ENCODE results near the gene CFAP300. TPM values are rescaled to one million over a fixed set of nuclear protein-coding genes. Genes with fewer than 3 reads are reported as not detected.
A peak's percentile ranks its signal among the peaks of the same experiment; 100 is the strongest.

Gene CFAP300
- total RNA-seq, 1 donor from 2014 or later: not detected

DNA sequence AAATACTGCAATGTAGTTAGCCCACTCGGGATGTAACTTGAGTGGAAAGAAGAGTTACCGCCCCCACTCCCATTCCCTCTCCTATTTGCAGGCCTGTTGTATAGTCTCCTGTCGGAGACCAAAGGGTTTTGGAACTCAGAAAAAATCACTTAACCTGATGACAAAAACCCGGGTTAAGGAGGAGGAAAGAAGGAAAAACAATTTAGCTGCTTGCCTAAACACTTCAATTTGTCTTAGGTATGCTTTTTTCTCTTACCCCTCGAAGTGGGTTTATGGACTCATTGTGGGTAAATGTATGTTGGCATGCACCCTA lies 65.2 kb downstream of the CFAP300 start:
- peaks cover 25% of the 10 kb centered on the region for H3K36me3 Mint-ChIP-seq (ENCODE audit: low read depth, unreplicated experiment)
- H3K4me3 Mint-ChIP-seq (ENCODE audit: unreplicated experiment): peak overlapping the region; percentile 97
- no peaks in the 10 kb centered on the region for H3K9me3 Mint-ChIP-seq (ENCODE audit: unreplicated experiment)
- peaks cover 26% of the 10 kb centered on the region for H3K4me1 Mint-ChIP-seq (ENCODE audit: unreplicated experiment)
- peak overlapping the region; percentile 93 for H3K27ac Mint-ChIP-seq (ENCODE audit: unreplicated experiment)
- TF ChIP-seq, protein P1, sequence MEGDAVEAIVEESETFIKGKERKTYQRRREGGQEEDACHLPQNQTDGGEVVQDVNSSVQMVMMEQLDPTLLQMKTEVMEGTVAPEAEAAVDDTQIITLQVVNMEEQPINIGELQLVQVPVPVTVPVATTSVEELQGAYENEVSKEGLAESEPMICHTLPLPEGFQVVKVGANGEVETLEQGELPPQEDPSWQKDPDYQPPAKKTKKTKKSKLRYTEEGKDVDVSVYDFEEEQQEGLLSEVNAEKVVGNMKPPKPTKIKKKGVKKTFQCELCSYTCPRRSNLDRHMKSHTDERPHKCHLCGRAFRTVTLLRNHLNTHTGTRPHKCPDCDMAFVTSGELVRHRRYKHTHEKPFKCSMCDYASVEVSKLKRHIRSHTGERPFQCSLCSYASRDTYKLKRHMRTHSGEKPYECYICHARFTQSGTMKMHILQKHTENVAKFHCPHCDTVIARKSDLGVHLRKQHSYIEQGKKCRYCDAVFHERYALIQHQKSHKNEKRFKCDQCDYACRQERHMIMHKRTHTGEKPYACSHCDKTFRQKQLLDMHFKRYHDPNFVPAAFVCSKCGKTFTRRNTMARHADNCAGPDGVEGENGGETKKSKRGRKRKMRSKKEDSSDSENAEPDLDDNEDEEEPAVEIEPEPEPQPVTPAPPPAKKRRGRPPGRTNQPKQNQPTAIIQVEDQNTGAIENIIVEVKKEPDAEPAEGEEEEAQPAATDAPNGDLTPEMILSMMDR (IDR thresholded peaks at IDR 0.05; ENCODE audit: unreplicated experiment): no peak
- peaks cover 9% of the 10 kb centered on the region for H3K27me3 Mint-ChIP-seq (ENCODE audit: unreplicated experiment)
- DNase-seq (ENCODE audit: low spot score): no peak

DNA sequence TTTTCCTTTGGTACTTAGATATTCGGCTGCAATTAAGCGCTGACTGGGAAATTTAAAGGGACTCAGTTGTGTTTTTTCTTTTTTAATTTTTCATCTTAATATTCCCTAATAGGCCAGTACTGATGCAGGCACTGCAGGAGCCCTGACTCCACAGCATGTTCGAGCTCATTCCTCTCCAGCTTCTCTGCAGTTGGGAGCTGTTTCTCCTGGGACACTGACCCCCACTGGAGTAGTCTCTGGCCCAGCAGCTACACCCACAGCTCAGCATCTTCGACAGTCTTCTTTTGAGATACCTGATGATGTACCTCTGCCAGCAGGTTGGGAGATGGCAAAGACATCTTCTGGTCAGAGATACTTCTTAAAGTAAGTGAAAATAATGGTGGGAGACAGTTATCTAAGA lies 66.8 kb downstream of the CFAP300 start:
- peak overlapping the region; percentile 53 for H3K4me3 Mint-ChIP-seq (ENCODE audit: unreplicated experiment)
- peaks cover 29% of the 10 kb centered on the region for H3K4me1 Mint-ChIP-seq (ENCODE audit: unreplicated experiment)
- H3K36me3 Mint-ChIP-seq (ENCODE audit: low read depth, unreplicated experiment): peaks cover 28% of the 10 kb centered on the region
- H3K9me3 Mint-ChIP-seq (ENCODE audit: unreplicated experiment): no peaks in the 10 kb centered on the region
- TF ChIP-seq, protein P1 (IDR thresholded peaks at IDR 0.05; ENCODE audit: unreplicated experiment): no peak
- no peak for DNase-seq (ENCODE audit: low spot score)
- H3K27me3 Mint-ChIP-seq (ENCODE audit: unreplicated experiment): peaks cover 7% of the 10 kb centered on the region
- H3K27ac Mint-ChIP-seq (ENCODE audit: unreplicated experiment): no peak overlapping the region

DNA sequence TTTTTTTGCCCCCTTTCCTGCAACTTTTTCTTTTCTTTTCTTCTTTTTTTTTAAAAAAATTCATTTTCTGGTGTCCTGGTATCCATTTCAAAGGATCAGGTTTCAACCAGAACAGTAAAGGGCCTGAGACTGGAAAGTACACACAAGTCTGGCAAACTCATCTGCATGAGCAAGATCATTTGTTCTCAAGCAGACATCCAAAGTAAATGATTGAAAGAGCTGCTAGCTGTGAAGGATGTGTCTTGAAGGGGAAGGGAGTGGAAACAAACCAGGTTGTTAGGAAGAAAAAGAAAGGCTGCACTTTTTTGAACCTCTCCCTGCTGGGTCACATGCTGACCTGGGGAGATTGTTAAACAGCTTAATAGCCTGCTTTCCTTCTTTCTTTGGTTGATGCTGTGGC lies 68.3 kb downstream of the CFAP300 start:
- Mint-ChIP-seq H3K27me3 (ENCODE audit: unreplicated experiment) (no peaks in the 10 kb centered on the region), H3K27ac (ENCODE audit: unreplicated experiment) (no peak overlapping the region), H3K36me3 (ENCODE audit: low read depth, unreplicated experiment) (peaks cover 34% of the 10 kb centered on the region), H3K4me3 (ENCODE audit: unreplicated experiment) (peak overlapping the region; percentile 24), H3K4me1 (ENCODE audit: unreplicated experiment) (peaks cover 25% of the 10 kb centered on the region), H3K9me3 (ENCODE audit: unreplicated experiment) (no peaks in the 10 kb centered on the region)
- TF ChIP-seq, protein P1 (IDR thresholded peaks at IDR 0.05; ENCODE audit: unreplicated experiment): no peak
- DNase-seq (ENCODE audit: low spot score): no peak

DNA sequence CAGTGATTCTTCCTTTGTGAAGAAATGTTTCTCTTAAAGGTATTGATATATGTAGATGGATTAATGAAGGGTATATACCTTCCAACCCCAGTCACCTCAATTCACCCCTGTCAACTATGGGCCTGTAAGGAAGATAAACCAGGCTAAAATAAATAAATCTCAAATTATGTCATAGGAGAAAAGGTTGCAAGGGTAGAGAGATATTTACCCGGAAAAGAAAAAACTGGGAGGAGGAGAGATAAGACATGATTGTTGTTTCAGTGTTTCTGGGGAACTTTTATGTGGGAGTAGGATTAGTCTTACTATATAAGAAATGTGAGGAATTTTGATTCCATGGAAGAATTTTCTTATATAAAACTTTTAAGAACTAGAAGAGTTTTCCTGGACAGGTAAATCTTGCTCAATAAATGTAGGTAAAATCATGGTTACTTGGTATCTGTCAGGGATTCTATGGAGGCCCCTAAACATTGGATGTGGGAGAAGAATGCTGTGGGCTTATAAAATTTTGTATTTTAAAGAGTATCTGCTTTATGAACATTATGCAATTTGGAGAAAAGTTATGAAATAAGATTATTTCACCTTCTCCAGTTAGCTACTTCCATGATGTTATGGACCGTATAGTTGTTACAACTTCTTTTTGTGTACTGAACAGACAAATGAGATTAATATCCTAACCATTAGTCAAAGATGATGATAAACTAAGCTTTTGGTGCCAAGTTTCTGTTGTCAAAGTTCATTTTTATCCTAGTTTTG lies 69.4 kb downstream of the CFAP300 start:
- H3K27ac Mint-ChIP-seq (ENCODE audit: unreplicated experiment): no peak overlapping the region
- H3K4me3 Mint-ChIP-seq (ENCODE audit: unreplicated experiment): no peak overlapping the region
- peaks cover 26% of the 10 kb centered on the region for H3K4me1 Mint-ChIP-seq (ENCODE audit: unreplicated experiment)
- no peak for DNase-seq (ENCODE audit: low spot score)
- H3K27me3 Mint-ChIP-seq (ENCODE audit: unreplicated experiment): no peaks in the 10 kb centered on the region
- peaks cover 36% of the 10 kb centered on the region for H3K36me3 Mint-ChIP-seq (ENCODE audit: low read depth, unreplicated experiment)
- no peaks in the 10 kb centered on the region for H3K9me3 Mint-ChIP-seq (ENCODE audit: unreplicated experiment)
- TF ChIP-seq, protein P1 (IDR thresholded peaks at IDR 0.05; ENCODE audit: unreplicated experiment): no peak

DNA sequence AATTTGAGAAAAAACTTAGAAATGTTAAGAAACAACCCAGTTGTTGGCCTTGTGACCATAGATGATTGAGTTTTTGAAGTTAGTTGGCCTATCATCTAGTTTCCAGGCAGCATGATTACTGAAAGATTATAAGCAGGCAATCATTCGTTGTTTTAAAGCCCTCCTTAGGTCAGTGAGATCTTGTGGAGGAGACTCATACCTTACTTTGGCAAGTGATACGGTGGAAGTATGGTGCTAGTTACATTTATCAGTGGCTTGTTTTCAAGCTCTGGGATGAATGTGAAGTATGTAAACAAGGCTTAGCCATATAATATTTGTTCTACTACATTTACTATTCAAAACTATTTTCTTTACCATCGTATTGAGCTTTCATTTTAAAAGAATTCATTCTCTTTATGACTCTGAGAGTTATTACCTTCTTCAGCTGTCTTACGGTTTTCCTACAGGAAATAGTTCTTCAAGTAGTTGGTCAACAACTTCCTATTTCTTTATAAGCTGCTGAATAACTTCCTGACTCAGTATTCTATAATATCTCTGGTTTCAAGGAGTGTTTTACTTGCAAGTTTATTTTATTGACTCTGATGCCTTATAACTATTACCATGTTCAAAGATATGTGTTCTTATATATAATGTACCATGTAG lies 70.4 kb downstream of the CFAP300 start:
- Mint-ChIP-seq H3K36me3 (ENCODE audit: low read depth, unreplicated experiment) (peaks cover 36% of the 10 kb centered on the region), H3K27me3 (ENCODE audit: unreplicated experiment) (no peaks in the 10 kb centered on the region), H3K27ac (ENCODE audit: unreplicated experiment) (no peak overlapping the region), H3K4me1 (ENCODE audit: unreplicated experiment) (peaks cover 26% of the 10 kb centered on the region), H3K9me3 (ENCODE audit: unreplicated experiment) (no peaks in the 10 kb centered on the region), H3K4me3 (ENCODE audit: unreplicated experiment) (no peak overlapping the region)
- no peak for DNase-seq (ENCODE audit: low spot score)
- TF ChIP-seq, protein P1 (IDR thresholded peaks at IDR 0.05; ENCODE audit: unreplicated experiment): no peak

Data from endothelial cell (in vitro differentiated cells).